PC-3 (cell line): Measurements from ENCODE around the gene MTF1. TPM values are rescaled to one million over a fixed set of nuclear protein-coding genes. Genes with fewer than 3 reads are reported as not detected.

Experiments
- ATAC-seq: fragments of 200-7000 bp; cut with Tn5 transposase; 2 replicates; pipeline ENCODE4 v1.9.1; 2020; ENCODE audit warnings: mild to moderate bottlenecking, moderate library complexity
- BruUV-seq: library from RNA; stranded (reverse); fragments of 400-500 nt; replicated peaks from 2 replicates; lab custom pipeline; 2021; lab: Mats Ljungman, UMichigan
- CTCF ChIA-PET: fragments of 300-600 bp; sonication (Branson Sonifier 250); formaldehyde crosslinking; loops from one replicate; lab custom pipeline; 2022; ENCODE audit warnings: antibody characterized with exemption; lab: Charles Lee
- POLR2A ChIA-PET: fragments of 300-600 bp; sonication (Branson Sonifier 250); formaldehyde crosslinking; loops from one replicate; lab custom pipeline; 2022; ENCODE audit warnings: antibody characterized with exemption; ENCODE audit not compliant: unreplicated experiment; lab: Charles Lee
- DNase-seq: peaks from one replicate; pipeline ENCODE4 v3.0.0-alpha.2; 2015
- H2AFZ ChIP-seq: fragments of 300-600 bp; sonication (generic); 2 replicates; pipeline ENCODE4 v1.6.0; 2016; ENCODE audit warnings: antibody characterized with exemption, low read length
- H3F3A ChIP-seq: fragments of 300-600 bp; sonication (generic); one replicate; pipeline ENCODE4 v1.6.0; 2017; ENCODE audit warnings: antibody characterized with exemption, low read length, control low read depth, mild to moderate bottlenecking; ENCODE audit not compliant: unreplicated experiment
- H3K27ac ChIP-seq: fragments of 300-600 bp; sonication (generic); 2 replicates; pipeline ENCODE4 v1.5.1; 2016; ENCODE audit warnings: mild to moderate bottlenecking, low read length
- H3K27me3 ChIP-seq: fragments of 300-600 bp; sonication (generic); 2 replicates; pipeline ENCODE4 v1.6.1; 2016; ENCODE audit warnings: low read length, mixed read lengths
- H3K36me3 ChIP-seq: fragments of 300-600 bp; sonication (generic); 2 replicates; pipeline ENCODE4 v1.6.1; 2016; ENCODE audit warnings: low read depth, mixed run types, low read length, mixed read lengths
- H3K4me1 ChIP-seq: fragments of 300-600 bp; sonication (generic); 2 replicates; pipeline ENCODE4 v1.5.1; 2016; ENCODE audit warnings: low read length; ENCODE audit not compliant: insufficient read depth
- H3K4me2 ChIP-seq: fragments of 300-600 bp; sonication (generic); 2 replicates; pipeline ENCODE4 v1.6.0; 2016; ENCODE audit warnings: low read length
- H3K4me3 ChIP-seq: fragments of 300-600 bp; sonication (generic); 2 replicates; pipeline ENCODE4 v1.5.1; 2016; ENCODE audit warnings: mild to moderate bottlenecking, low read length, mixed read lengths
- H3K79me2 ChIP-seq: fragments of 300-600 bp; sonication (generic); 2 replicates; pipeline ENCODE4 v1.6.1; 2017; ENCODE audit warnings: low read length, mixed read lengths
- H3K9ac ChIP-seq: fragments of 300-600 bp; sonication (generic); 2 replicates; pipeline ENCODE4 v1.6.0; 2016; ENCODE audit warnings: mild to moderate bottlenecking, low read length
- H3K9me2 ChIP-seq: fragments of 300-600 bp; sonication (generic); replicated peaks from 2 replicates; pipeline ENCODE4 v1.6.1; 2016; ENCODE audit warnings: mixed run types, low read length, mixed read lengths
- H3K9me3 ChIP-seq: fragments of 300-600 bp; sonication (generic); 2 replicates; pipeline ENCODE4 v1.6.1; 2016; ENCODE audit warnings: low read length, mixed read lengths
- H4K20me1 ChIP-seq: fragments of 300-600 bp; sonication (generic); 2 replicates; pipeline ENCODE4 v1.6.1; 2016; ENCODE audit warnings: low read length, mixed read lengths
- CTCF ChIP-seq: fragments of 300-600 bp; sonication (generic); conservative IDR thresholded peaks from 2 replicates; pipeline ENCODE4 v1.5.1; 2017; ENCODE audit warnings: antibody characterized with exemption, low read depth, mild to moderate bottlenecking, low read length
- EZH2 ChIP-seq: fragments of 300-600 bp; sonication (generic); IDR thresholded peaks from one replicate; pipeline ENCODE4 v1.6.1; 2017; ENCODE audit warnings: antibody characterized with exemption, mild to moderate bottlenecking, low read length; ENCODE audit not compliant: unreplicated experiment
- EZH2phosphoT487 ChIP-seq: fragments of 300-600 bp; sonication (generic); IDR thresholded peaks from 2 replicates; pipeline ENCODE4 v1.6.1; 2018; ENCODE audit warnings: mild to moderate bottlenecking, antibody characterized with exemption, low read length, borderline replicate concordance
- intact Hi-C: fragments of 100-400 bp; cut with micrococcal nuclease; formaldehyde crosslinking; loops from 2 replicates; pipeline ENCODE4 v1.9.0; 2023
- total RNA-seq: library from RNA; depleted of rRNA; stranded (reverse); fragments of >200 nt; gene quantifications from 2 replicates; pipeline ENCODE4 v1.2.3, GENCODE V29; 2014

The MTF1 gene
- total RNA-seq, 1 experiment from 2014 or later: 5.4 TPM

- H3K27ac ChIP-seq: no peak overlapping the region
- CTCF ChIA-PET: no interaction called here
- no peak overlapping the region for H2AFZ ChIP-seq
- H3K4me3 ChIP-seq: no peak overlapping the region
- H3K9ac ChIP-seq: no peak overlapping the region
- no peaks in the 10 kb centered on the region for H3K9me2 ChIP-seq
- TF ChIP-seq EZH2 (no peak), CTCF (no peak), EZH2phosphoT487 (no peak)
- POLR2A ChIA-PET: no interaction called here
- H3K9me3 ChIP-seq: no peaks in the 10 kb centered on the region
- ATAC-seq (no peak), DNase-seq (no peak)
- no peaks in the 10 kb centered on the region for H3K36me3 ChIP-seq
- no peaks in the 10 kb centered on the region for H4K20me1 ChIP-seq
- BruUV-seq: no TSS peak
- H3K79me2 ChIP-seq: no peaks in the 10 kb centered on the region
- no peak overlapping the region for H3K4me2 ChIP-seq
- peaks cover 52% of the 10 kb centered on the region for H3K27me3 ChIP-seq
- H3F3A ChIP-seq: no peaks in the 10 kb centered on the region
- intact Hi-C loops: no loop called here
- peaks cover 6% of the 10 kb centered on the region for H3K4me1 ChIP-seq
Measured at GRCh38 chr1:37767488-37767887, 91.9 kb downstream of the MTF1 start.

DNA sequence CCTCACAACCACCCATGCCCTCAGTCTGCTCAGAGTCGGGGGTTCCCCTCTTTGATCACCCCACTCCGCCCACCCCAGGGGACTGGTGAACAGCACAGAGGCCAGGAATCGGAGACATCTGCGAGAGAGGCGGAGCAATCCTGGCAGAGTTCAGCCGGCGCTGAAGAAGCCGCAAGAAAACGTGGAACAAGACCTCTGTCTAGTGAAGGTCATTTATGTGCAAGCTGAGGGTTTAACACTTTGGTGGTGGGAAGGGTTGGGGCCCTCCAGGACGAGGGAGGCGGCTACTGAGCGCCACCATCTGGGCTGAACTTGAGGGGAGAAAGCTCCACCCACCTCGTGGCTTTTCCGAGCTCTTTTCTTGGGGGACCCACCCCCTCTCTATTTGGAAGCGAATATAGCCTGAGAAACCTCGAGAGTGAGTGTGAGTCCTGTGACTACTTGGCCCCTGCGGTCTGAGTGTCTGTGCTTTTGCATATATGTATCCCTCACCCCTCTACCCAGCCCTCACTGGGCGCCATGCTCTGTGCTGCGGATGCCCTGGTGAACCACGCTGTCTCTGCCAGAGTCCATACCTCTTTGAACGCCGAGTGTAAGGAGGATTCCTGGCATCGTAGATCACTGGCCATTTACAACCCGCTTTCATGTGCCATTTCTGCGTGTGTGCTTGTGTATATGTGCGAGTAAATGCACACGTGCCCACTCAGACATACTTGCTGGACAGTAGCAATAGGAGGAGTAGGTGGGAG lies 93.3 kb downstream of the MTF1 start:
- Histone ChIP-seq H2AFZ (peak overlapping the region; percentile 72), H3F3A (no peaks in the 10 kb centered on the region), H4K20me1 (no peaks in the 10 kb centered on the region), H3K4me1 (peaks cover 6% of the 10 kb centered on the region), H3K9ac (no peak overlapping the region), H3K27ac (no peak overlapping the region), H3K4me3 (peak overlapping the region; percentile 56), H3K9me3 (no peaks in the 10 kb centered on the region), H3K36me3 (no peaks in the 10 kb centered on the region), H3K9me2 (no peaks in the 10 kb centered on the region), H3K79me2 (no peaks in the 10 kb centered on the region), H3K27me3 (peaks cover 52% of the 10 kb centered on the region), H3K4me2 (peak overlapping the region; percentile 87)
- BruUV-seq: no TSS peak
- peak; percentile 28 for DNase-seq
- TF ChIP-seq CTCF: peak; percentile 47
- no peak for TF ChIP-seq EZH2
- no peak for TF ChIP-seq EZH2phosphoT487
- POLR2A ChIA-PET: no interaction called here
- intact Hi-C loops: no loop called here
- ATAC-seq: peak; percentile 64
- CTCF ChIA-PET: interaction anchor here (0.6 kb wide), 3 partner anchors 77 to 279 kb away, joined by 4 to 6 read pairs (median 5); no protein-coding TSS in a partner anchor

- Histone ChIP-seq H3F3A (no peaks in the 10 kb centered on the region), H3K9me3 (no peaks in the 10 kb centered on the region), H3K9ac (no peak within 1 kb of the TSS), H3K4me1 (peaks cover 6% of the 10 kb centered on the region), H3K4me2 (peak within 1 kb of the TSS; percentile 87), H4K20me1 (no peaks in the 10 kb centered on the region), H3K9me2 (no peaks in the 10 kb centered on the region), H2AFZ (peak within 1 kb of the TSS; percentile 72), H3K36me3 (no peaks in the 10 kb centered on the region), H3K79me2 (no peaks in the 10 kb centered on the region), H3K27ac (no peak within 1 kb of the TSS), H3K4me3 (peak within 1 kb of the TSS; percentile 56), H3K27me3 (peaks cover 52% of the 10 kb centered on the region)
- ChIA-PET CTCF (interaction anchor here (0.6 kb wide), 1 partner anchor 75 kb away, joined by 3 read pairs; a partner anchor contains a TSS), POLR2A (interaction anchor here (0.5 kb wide), 1 partner anchor 1378 kb away, joined by 4 read pairs; no protein-coding TSS in a partner anchor)
- no TSS peak for BruUV-seq
- TF ChIP-seq EZH2: no peak
- no peak for TF ChIP-seq EZH2phosphoT487
- no peak for TF ChIP-seq CTCF
- no peak for ATAC-seq
- no peak for DNase-seq
- intact Hi-C loops: no loop called here
Measured at GRCh38 chr1:37764888-37765441, 94.4 kb downstream of the MTF1 start, which contains the start of gene EPHA10. Gene EPHA10 (minus strand): TSS chr1:37765120. CDS start chr1:37765066, 54 bp downstream.
